Neural progenitor cell (in vitro differentiated cells): ENCODE results near the gene MAEL.

Experiments used
- CTCF ChIP-seq: fragments of 200-600 bp; sonication (generic); IDR thresholded peaks from 2 replicates; pipeline ENCODE4 v1.5.1; 2017; ENCODE audit warnings: antibody characterized with exemption, mild to moderate bottlenecking
- EZH2 ChIP-seq: fragments of 200-600 bp; sonication (generic); IDR thresholded peaks from 2 replicates; pipeline ENCODE4 v1.6.1; 2017; ENCODE audit warnings: antibody characterized with exemption, mild to moderate bottlenecking, moderate library complexity
- EZH2phosphoT487 ChIP-seq: fragments of 200-600 bp; sonication (generic); IDR thresholded peaks from 2 replicates; pipeline ENCODE4 v1.6.1; 2017; ENCODE audit warnings: antibody characterized with exemption

DNA sequence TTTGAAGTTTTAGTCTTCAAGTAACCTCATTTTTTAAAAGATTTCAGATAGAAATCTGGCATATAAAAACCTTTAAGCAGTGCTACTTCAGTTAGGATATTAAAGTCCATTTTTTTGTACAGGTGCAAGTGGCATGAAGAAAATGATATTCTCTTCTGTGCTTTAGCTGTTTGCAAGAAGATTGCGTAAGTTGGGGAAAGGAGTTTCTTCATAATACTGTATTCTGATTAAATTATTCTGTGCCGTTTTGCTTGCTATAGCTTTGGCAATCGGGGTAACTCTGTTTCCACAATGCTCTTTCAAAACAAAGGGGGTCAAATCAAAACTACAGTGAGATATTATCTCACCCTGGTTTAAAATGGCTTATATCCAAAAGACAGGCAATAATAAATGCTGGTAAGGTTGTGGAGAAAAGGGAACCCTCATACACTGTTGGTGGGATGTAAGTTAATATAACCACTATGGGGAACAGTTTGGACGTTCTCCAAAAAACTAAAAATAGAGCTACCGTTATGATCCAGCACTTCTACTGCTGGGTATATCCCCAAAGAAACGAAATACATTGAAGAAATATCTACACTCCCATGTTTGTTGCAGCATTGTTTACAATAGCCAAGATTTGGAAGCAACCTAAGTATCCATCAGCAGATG is 27.1 kb downstream of the MAEL start:
- TF ChIP-seq CTCF (no peak), EZH2 (no peak), EZH2phosphoT487 (no peak)
